ENCODE results near the gene CMIP.

GRCh38 chr16:81544261-81544660 is 99.7 kb downstream of the CMIP start:
- TF ChIP-seq POLR2A (IDR thresholded peaks at IDR 0.05): no peak
- TF ChIP-seq CTCF (IDR thresholded peaks at IDR 0.05): no peak
- TF ChIP-seq POLR2AphosphoS5 (IDR thresholded peaks at IDR 0.05): no peak
- TF ChIP-seq EP300 (IDR thresholded peaks at IDR 0.05): no peak

All from sigmoid colon (tissue), 4 donors.